Testis (tissue), 3 donors: ENCODE data around the gene LGALS12. TPM values are rescaled to one million over a fixed set of nuclear protein-coding genes. Genes with fewer than 3 reads are reported as not detected.

ENCODE experiments used
- DNase-seq: peaks from one replicate; pipeline ENCODE4 v3.0.0-alpha.2; 2019
- H3K27ac ChIP-seq, 2 donors: fragments of 200-600 bp; sonication (generic); one replicate each; pipeline ENCODE4 v1.5.1; 2019
- H3K27me3 ChIP-seq: fragments of 200-600 bp; sonication (generic); one replicate; pipeline ENCODE4 v1.5.1; 2019
- H3K36me3 ChIP-seq: fragments of 200-600 bp; sonication (generic); one replicate; pipeline ENCODE4 v1.5.1; 2017; ENCODE audit warnings: low read depth; ENCODE audit errors: missing control alignments
- H3K4me1 ChIP-seq: fragments of 200-600 bp; sonication (generic); one replicate; pipeline ENCODE4 v1.5.1; 2019
- H3K4me3 ChIP-seq, 2 donors: fragments of 200-600 bp; sonication (generic); one replicate each; pipeline ENCODE4 v1.5.1; 2017 to 2019
- H3K9me3 ChIP-seq: fragments of 200-600 bp; sonication (generic); one replicate; pipeline ENCODE4 v1.5.1; 2017
- CTCF ChIP-seq, 3 experiments: fragments of 450-650 bp in 2 of 3; fragments of 200-600 bp in 1 of 3; sonication (generic) in 1 of 3; IDR thresholded peaks; one replicate each; pipeline ENCODE4 v1.5.1; 2016 to 2019; ENCODE audit warnings: antibody characterized with exemption in 3 of 3, mild to moderate bottlenecking in 2 of 3, moderate library complexity in 1 of 3
- POLR2A ChIP-seq: fragments of 450-650 bp; IDR thresholded peaks from one replicate; pipeline ENCODE4 v1.6.1; 2017; ENCODE audit warnings: antibody characterized with exemption, mild to moderate bottlenecking, moderate library complexity
- WGBS, 2 donors: methylation state at CpG; one replicate each; pipeline ENCODE4 v1.1.5; 2018; 5-methylcytosine and 5-hydroxymethylcytosine counted together
- intact Hi-C: fragments of 100-400 bp; cut with DNase I; formaldehyde crosslinking; loops from one replicate; pipeline ENCODE4 v1.15.1; 2023; ENCODE audit warnings: low total_unique reads
- polyA plus RNA-seq: library from polyadenylated mRNA; stranded (reverse); fragments of 350-450 nt; fragmentation: Illumina TruSeq; extraction: RNeasy Lipid Tissue Mini Kit (QIAGEN cat#74804); gene quantifications from one replicate; pipeline ENCODE4 v1.2.3, GENCODE V29; 2014; ENCODE audit warnings: low read depth, low replicate concordance; ENCODE audit not compliant: insufficient read depth
- total RNA-seq, 2 donors: library from RNA; depleted of rRNA; stranded (reverse); fragments of >200 nt; gene quantifications; one replicate each; pipeline ENCODE4 v1.2.3, GENCODE V29; 2016

Gene LGALS12
- total and polyA plus RNA-seq, 3 donors from 2014 or later = 0.37 TPM; not detected in 2

DNA sequence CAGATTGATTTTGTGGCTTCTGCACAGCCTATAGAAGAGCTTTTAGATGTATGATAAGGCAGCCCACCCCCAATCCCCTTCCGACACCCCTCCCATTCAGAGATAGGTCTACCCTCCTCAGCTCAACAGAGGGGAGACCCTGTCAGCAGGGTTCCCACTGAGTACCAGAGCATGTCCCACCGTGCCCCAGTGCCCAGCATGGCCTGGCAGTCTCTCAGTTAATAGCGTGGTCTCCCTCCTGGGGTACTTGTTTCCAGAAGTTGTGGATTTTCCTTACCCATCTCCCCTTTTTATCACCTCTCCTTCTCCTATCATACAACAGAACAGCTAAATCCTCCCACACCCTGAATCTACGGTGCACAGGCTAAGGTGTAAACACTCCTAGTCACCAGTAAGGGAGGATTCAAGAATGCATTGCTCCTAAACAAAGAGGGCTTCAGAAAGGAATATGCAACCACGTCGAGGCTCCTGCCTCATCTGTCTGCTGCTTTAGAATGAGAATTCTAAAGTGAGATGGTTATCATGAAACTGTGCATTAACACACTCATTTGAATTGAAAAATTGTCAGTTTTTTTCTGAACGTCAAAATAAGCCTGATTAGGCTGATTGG, 50.6 kb downstream of the LGALS12 start:
- 70 to 82% methylated on average over 7 of the region's 7 CpGs for WGBS, 2 donors
- no peaks in the 10 kb centered on the region for H3K36me3 ChIP-seq
- intact Hi-C loops = no loop called here

GRCh38 chr11:63557570-63557969, 51.7 kb downstream of the LGALS12 start:
- 67 to 75% methylated on average over 7 of the region's 7 CpGs for WGBS, 2 donors
- no peak for DNase-seq
- no peak overlapping the region for H3K4me3 ChIP-seq
- H3K4me1 ChIP-seq = no peaks in the 10 kb centered on the region
- H3K36me3 ChIP-seq = no peaks in the 10 kb centered on the region
- no peak overlapping the region for H3K27ac ChIP-seq
- TF ChIP-seq CTCF (IDR thresholded peaks at IDR 0.05) (no peak), POLR2A (no peak)
- no peaks in the 10 kb centered on the region for H3K9me3 ChIP-seq
- H3K27me3 ChIP-seq = no peaks in the 10 kb centered on the region
- intact Hi-C loops = no loop called here

More for the DNA sequence above, 50.6 kb downstream of the LGALS12 start:
- Histone ChIP-seq H3K4me3 (no peak overlapping the region), H3K27ac (no peak overlapping the region), H3K9me3 (no peaks in the 10 kb centered on the region), H3K27me3 (no peaks in the 10 kb centered on the region), H3K4me1 (no peaks in the 10 kb centered on the region)
- DNase-seq = no peak
- TF ChIP-seq POLR2A (no peak), CTCF (IDR thresholded peaks at IDR 0.05) (no peak)

DNA sequence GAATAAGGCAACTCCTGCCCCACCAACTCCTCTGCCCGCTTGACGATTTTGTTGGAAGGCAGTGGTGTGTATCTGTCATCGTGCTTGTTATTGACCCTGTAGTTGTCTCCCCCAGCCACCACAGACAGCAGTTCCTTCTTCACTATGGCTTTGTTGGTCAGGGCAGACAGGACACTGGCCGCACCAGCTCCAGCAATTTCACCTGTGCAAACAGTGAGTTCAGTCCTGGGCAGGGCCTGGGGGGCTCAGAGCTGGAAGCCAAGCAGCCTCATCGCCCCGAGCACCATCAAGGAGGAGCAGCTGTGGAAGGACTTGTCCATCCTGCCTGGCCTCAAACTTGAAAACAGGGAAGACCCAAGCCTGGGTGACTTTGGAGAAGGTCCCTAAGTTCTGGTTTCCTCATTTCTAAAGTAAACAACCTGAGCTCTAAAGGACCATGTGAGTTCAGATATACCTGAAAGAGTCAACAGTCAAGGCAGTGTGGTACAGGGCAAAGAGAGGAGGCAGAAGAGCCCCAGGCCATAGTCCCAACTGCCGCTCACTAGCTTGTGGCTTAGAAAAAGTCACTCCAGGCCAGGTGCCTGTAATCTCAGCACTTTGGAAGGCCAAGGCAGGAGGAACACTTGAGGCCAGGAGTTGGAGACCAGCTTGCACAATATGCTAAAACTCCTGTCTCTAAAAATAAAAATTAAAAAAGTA, 52.7 kb downstream of the LGALS12 start:
- no peaks in the 10 kb centered on the region for H3K27me3 ChIP-seq
- H3K27ac ChIP-seq = no peak overlapping the region
- whole genome bisulfite sequencing, 2 donors = 94 to 97% methylated on average over 6 to 7 of the region's 7 CpGs
- no peak for TF ChIP-seq CTCF (IDR thresholded peaks at IDR 0.05)
- TF ChIP-seq POLR2A = no peak
- H3K4me3 ChIP-seq = no peak overlapping the region
- no peaks in the 10 kb centered on the region for H3K36me3 ChIP-seq
- H3K4me1 ChIP-seq = no peaks in the 10 kb centered on the region
- intact Hi-C loops = no loop called here
- H3K9me3 ChIP-seq = no peaks in the 10 kb centered on the region
- no peak for DNase-seq

DNA sequence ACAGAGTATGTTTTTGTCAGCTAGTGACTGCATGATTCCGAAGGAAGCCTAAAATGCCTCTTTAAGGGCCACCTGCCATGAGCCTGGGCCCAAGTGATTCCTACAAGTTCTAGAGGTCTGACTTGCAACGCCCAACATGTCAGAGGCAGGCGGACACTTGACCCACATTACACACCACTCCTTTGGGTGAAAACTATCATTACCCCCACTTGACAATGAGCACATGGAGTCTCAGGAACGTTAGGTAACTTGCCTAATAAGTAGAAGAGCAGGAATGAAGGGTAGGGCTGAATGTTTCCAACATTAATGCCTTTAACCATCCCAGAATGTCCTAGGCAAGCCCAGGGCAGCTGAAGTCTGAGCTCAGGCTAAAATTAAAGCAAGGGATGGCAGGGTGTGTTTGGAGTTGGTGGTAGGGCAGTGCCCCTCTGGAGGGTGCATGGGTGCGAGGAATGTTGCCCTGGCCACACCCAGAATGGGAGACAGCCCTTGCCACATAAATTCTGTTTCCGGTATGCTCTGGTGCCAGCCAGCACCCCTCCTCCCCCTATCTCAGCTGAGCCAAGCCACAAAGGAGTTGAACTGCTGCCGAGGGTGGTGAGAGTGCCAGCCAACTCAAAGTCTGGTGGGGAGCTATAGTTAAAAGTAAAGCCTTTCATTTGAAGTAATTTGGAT, 54.8 kb downstream of the LGALS12 start:
- H3K4me3 ChIP-seq = no peak overlapping the region
- no peaks in the 10 kb centered on the region for H3K27me3 ChIP-seq
- no peak for TF ChIP-seq POLR2A
- no peak for TF ChIP-seq CTCF (IDR thresholded peaks at IDR 0.05)
- no peaks in the 10 kb centered on the region for H3K36me3 ChIP-seq
- no peaks in the 10 kb centered on the region for H3K4me1 ChIP-seq
- intact Hi-C loops = no loop called here
- no peaks in the 10 kb centered on the region for H3K9me3 ChIP-seq
- DNase-seq = no peak
- 82 to 90% methylated on average over 7 of the region's 7 CpGs for WGBS, 2 donors
- H3K27ac ChIP-seq = no peak overlapping the region
